GM23248 (cell line): ENCODE measurements around the gene ZNF648. TPM values are rescaled to one million over a fixed set of nuclear protein-coding genes. Genes with fewer than 3 reads are reported as not detected.

Experiments
- DNase-seq: peaks from one replicate; pipeline ENCODE4 v3.0.0-alpha.2; 2015
- H2AFZ ChIP-seq: fragments of 200-600 bp; sonication (generic); 2 replicates; pipeline ENCODE4 v1.6.1; 2016; ENCODE audit warnings: antibody characterized with exemption
- H3F3A ChIP-seq: fragments of 200-600 bp; sonication (generic); 2 replicates; pipeline ENCODE4 v1.6.1; 2016; ENCODE audit warnings: mild to moderate bottlenecking, antibody characterized with exemption, mixed run types; ENCODE audit not compliant: insufficient read depth
- H3K27ac ChIP-seq: fragments of 200-600 bp; sonication (generic); 2 replicates; pipeline ENCODE4 v1.5.1; 2016; ENCODE audit warnings: mild to moderate bottlenecking
- H3K27me3 ChIP-seq: fragments of 200-600 bp; sonication (generic); replicated peaks from 2 replicates; pipeline ENCODE4 v1.6.1; 2016; ENCODE audit warnings: mild to moderate bottlenecking; ENCODE audit not compliant: insufficient read depth
- H3K36me3 ChIP-seq: fragments of 200-600 bp; sonication (generic); 2 replicates; pipeline ENCODE4 v1.6.1; 2016; ENCODE audit warnings: low read depth, mild to moderate bottlenecking
- H3K4me1 ChIP-seq: fragments of 200-600 bp; sonication (generic); 2 replicates; pipeline ENCODE4 v1.6.1; 2016; ENCODE audit warnings: mild to moderate bottlenecking; ENCODE audit not compliant: insufficient read depth
- H3K4me2 ChIP-seq: fragments of 200-600 bp; sonication (generic); one replicate; pipeline ENCODE4 v1.6.1; 2016; ENCODE audit warnings: mild to moderate bottlenecking; ENCODE audit not compliant: unreplicated experiment
- H3K4me3 ChIP-seq: fragments of 200-600 bp; sonication (generic); 2 replicates; pipeline ENCODE4 v1.5.1; 2016; ENCODE audit warnings: mild to moderate bottlenecking
- H3K79me2 ChIP-seq: fragments of 200-600 bp; sonication (generic); 2 replicates; pipeline ENCODE4 v1.6.1; 2016; ENCODE audit warnings: mild to moderate bottlenecking; ENCODE audit not compliant: insufficient read depth
- H3K9ac ChIP-seq: fragments of 200-600 bp; sonication (generic); 2 replicates; pipeline ENCODE4 v1.6.1; 2016; ENCODE audit warnings: mild to moderate bottlenecking
- H3K9me2 ChIP-seq: fragments of 200-600 bp; sonication (generic); 2 replicates; pipeline ENCODE4 v1.6.1; 2016; ENCODE audit warnings: mixed run types, mild to moderate bottlenecking, moderate library complexity; ENCODE audit not compliant: insufficient read depth
- H3K9me3 ChIP-seq: fragments of 200-600 bp; sonication (generic); one replicate; pipeline ENCODE4 v1.6.1; 2017; ENCODE audit warnings: low read depth
- H4K20me1 ChIP-seq: fragments of 200-600 bp; sonication (generic); 2 replicates; pipeline ENCODE4 v1.6.0; 2016; ENCODE audit not compliant: insufficient read depth
- EZH2 ChIP-seq: fragments of 200-600 bp; sonication (generic); IDR thresholded peaks from 2 replicates; pipeline ENCODE4 v1.6.1; 2018; ENCODE audit warnings: antibody characterized with exemption, mild to moderate bottlenecking; ENCODE audit not compliant: insufficient read depth, poor library complexity, severe bottlenecking
- EZH2phosphoT487 ChIP-seq: fragments of 200-600 bp; sonication (generic); IDR thresholded peaks from 2 replicates; pipeline ENCODE4 v1.6.1; 2018; ENCODE audit warnings: antibody characterized with exemption, moderate library complexity, mild to moderate bottlenecking, low read depth; ENCODE audit not compliant: insufficient read depth
- WGBS, 2 experiments: methylation state at CpG; one replicate each; pipeline ENCODE4 v1.1.6; 2015 to 2017; ENCODE audit warnings: low lambda C conversion rate in 2 of 2, low coverage in 1 of 2; ENCODE audit errors: missing lambda C conversion rate in 2 of 2; 5-methylcytosine and 5-hydroxymethylcytosine counted together
- in situ Hi-C: fragments of 300-500 bp; cut with MboI; formaldehyde crosslinking; loops from 2 replicates; pipeline ENCODE4 v1.15.0; 2020
- polyA plus RNA-seq: library from polyadenylated mRNA; unstranded; fragments of >200 nt; fragmentation: Nextera tagmentation; extraction: Ambion mirVana; gene quantifications from 2 replicates; pipeline ENCODE4 v1.2.1, GENCODE V29; 2016
- total RNA-seq: library from RNA; depleted of rRNA; stranded (reverse); fragments of >200 nt; shearing (Covaris generic); gene quantifications from 2 replicates; pipeline ENCODE4 v1.2.3, GENCODE V29; 2014

The ZNF648 gene
- total and polyA plus RNA-seq, 2 experiments from 2014 or later: not detected

DNA sequence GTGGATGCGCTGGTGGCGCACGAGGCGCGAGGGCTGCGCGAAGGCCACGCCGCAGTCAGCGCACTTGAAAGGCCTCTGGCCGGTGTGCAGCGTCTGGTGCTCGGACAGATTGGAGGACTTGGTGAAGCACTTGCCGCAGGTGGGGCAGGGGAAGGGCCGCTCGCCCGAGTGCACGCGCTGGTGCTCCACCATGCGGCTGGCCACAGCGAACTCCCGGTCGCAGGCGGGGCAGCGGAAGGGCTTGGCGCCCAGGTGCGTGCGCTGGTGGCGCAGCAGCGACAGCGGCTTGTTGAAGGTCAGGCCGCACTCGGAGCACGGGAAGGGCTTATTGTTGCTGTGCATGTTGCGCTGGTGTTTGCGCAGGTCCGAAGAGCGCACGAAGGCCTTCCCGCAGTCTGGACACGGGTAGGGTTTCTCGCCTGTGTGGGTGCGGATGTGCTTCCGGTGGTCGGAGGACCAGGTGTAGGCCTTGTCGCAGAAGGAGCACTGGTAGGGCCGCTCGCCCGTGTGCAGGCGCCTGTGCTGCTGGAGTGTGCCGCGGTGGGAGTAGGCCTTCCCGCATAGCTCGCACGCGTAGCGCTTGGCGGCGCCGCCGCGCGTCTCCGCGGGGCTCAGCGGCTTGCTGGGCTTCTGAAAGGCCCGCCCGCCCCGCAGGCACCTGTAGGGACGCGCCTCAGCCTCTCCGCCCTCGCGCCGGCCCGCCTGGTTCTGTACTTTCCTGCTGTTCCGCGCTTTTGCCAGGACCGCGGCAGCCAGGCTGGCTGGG lies 4.7 kb downstream of the ZNF648 start:
- Histone ChIP-seq H3K9me2 (no peaks in the 10 kb centered on the region), H3K36me3 (no peaks in the 10 kb centered on the region), H3K4me2 (no peak overlapping the region), H3K4me1 (no peaks in the 10 kb centered on the region), H3K79me2 (no peaks in the 10 kb centered on the region), H4K20me1 (no peaks in the 10 kb centered on the region), H3K4me3 (no peak overlapping the region), H3F3A (no peaks in the 10 kb centered on the region), H3K9me3 (no peaks in the 10 kb centered on the region), H3K9ac (no peak overlapping the region), H3K27me3 (no peaks in the 10 kb centered on the region; the same call in 1 of the 2 replicates), H2AFZ (no peak overlapping the region), H3K27ac (no peak overlapping the region)
- in situ Hi-C loops: no loop called here
- no peak for TF ChIP-seq EZH2phosphoT487
- 14% methylated on average over 54 to 70 of the region's 80 CpGs for WGBS, 2 experiments
- no peak for DNase-seq

DNA sequence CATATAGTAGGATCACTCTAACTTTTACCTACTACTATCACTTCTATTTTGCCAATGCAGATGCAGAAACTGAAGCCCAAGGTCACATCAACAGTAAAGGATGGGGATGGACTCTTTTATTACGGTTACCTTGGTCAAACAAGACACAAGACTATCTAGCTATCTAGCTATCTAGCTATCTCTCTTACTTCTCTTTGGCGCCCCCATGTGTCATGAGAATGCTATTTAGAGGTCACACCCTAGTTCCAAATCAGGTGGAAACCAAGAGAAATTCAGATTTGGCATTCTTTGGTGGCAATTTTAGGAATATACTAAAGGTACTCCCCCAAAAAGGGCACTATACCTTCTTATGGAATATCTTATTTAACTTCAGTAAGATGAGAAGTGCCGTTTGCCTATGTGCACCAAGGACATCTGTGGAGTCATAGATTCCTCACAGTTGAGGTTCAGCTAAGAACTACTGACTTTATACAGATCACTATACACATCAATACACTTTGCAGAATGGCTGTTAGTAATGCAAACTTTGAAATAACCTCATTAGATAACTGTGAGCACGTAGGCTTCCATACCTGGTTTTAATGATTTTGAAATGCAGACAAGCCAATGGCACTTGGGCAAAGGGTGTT lies 6.7 kb downstream of the ZNF648 start:
- no peak overlapping the region for H3K4me3 ChIP-seq
- WGBS, 2 experiments: 18 to 20% methylated on average over 4 of the region's 4 CpGs
- no peak overlapping the region for H3K9ac ChIP-seq
- no peaks in the 10 kb centered on the region for H3K9me2 ChIP-seq
- H3K36me3 ChIP-seq: no peaks in the 10 kb centered on the region
- H3K4me2 ChIP-seq: no peak overlapping the region
- DNase-seq: peak; percentile 46
- H3K27me3 ChIP-seq: no peaks in the 10 kb centered on the region; the same call in 1 of the 2 replicates
- TF ChIP-seq EZH2 (no peak), EZH2phosphoT487 (no peak)
- in situ Hi-C loops: no loop called here
- no peaks in the 10 kb centered on the region for H3K79me2 ChIP-seq
- no peaks in the 10 kb centered on the region for H3K4me1 ChIP-seq
- H3K27ac ChIP-seq: no peak overlapping the region
- no peaks in the 10 kb centered on the region for H3F3A ChIP-seq
- no peak overlapping the region for H2AFZ ChIP-seq
- H4K20me1 ChIP-seq: no peaks in the 10 kb centered on the region
- H3K9me3 ChIP-seq: no peaks in the 10 kb centered on the region

DNA sequence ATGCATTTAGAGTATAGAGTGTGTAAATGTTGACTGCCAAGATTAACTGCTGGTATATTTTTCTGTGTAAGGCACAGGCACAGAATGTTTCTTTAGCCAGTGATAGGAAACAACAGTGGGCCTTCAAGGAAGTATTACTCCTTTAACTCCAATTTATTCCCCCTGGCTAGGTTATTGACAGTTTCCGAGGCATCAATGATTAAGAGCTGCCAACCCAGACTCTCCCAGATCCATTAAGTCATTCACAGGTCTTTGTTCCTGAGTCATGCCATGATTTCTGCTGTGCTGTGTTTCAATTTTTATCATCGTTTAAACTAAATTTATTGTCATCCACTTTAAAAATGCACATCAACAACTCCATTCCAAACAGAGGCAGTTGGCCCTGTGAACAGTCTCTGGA lies 9.2 kb downstream of the ZNF648 start:
- DNase-seq: no peak
- Histone ChIP-seq H3K4me2 (no peak overlapping the region), H3K4me1 (no peaks in the 10 kb centered on the region), H3K27ac (no peak overlapping the region), H3K4me3 (no peak overlapping the region), H2AFZ (no peak overlapping the region), H3K9ac (no peak overlapping the region), H3F3A (no peaks in the 10 kb centered on the region), H3K27me3 (no peaks in the 10 kb centered on the region; the same call in 1 of the 2 replicates), H4K20me1 (no peaks in the 10 kb centered on the region), H3K36me3 (no peaks in the 10 kb centered on the region), H3K9me2 (no peaks in the 10 kb centered on the region), H3K9me3 (no peaks in the 10 kb centered on the region), H3K79me2 (no peaks in the 10 kb centered on the region)
- 49 to 52% methylated on average over 2 of the region's 2 CpGs for WGBS, 2 experiments
- in situ Hi-C loops: no loop called here
- no peak for TF ChIP-seq EZH2phosphoT487
- no peak for TF ChIP-seq EZH2

DNA sequence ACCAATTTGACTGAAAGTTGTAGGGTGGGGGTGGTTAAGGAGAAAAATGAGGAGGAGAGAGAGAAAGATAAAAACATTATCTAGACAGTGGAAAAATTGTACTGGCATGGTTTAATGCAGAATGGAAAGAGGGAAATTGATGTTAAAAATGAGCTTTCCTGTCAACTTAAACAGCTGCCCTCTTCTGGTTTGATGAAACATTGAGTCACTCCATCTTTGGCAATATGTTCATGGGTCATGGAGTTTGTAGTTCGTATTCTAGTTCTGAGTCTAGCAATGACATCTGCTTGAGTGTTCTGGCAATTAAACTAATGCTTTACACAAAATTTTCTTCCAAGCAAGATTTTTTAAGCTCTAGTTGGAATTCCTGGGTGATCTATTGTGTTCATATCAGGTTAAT lies 9.6 kb downstream of the ZNF648 start:
- H4K20me1 ChIP-seq: no peaks in the 10 kb centered on the region
- no peaks in the 10 kb centered on the region for H3K36me3 ChIP-seq
- H2AFZ ChIP-seq: no peak overlapping the region
- H3K4me1 ChIP-seq: no peaks in the 10 kb centered on the region
- no peaks in the 10 kb centered on the region; the same call in 1 of the 2 replicates for H3K27me3 ChIP-seq
- DNase-seq: peak; percentile 31
- no peak overlapping the region for H3K9ac ChIP-seq
- H3K27ac ChIP-seq: no peak overlapping the region
- WGBS, 2 experiments: 0 to 5% methylated on average over 1 of the region's 1 CpG
- H3K9me3 ChIP-seq: no peaks in the 10 kb centered on the region
- no peaks in the 10 kb centered on the region for H3K9me2 ChIP-seq
- no peak for TF ChIP-seq EZH2phosphoT487
- H3K4me3 ChIP-seq: no peak overlapping the region
- no peak overlapping the region for H3K4me2 ChIP-seq
- in situ Hi-C loops: no loop called here
- H3F3A ChIP-seq: no peaks in the 10 kb centered on the region
- H3K79me2 ChIP-seq: no peaks in the 10 kb centered on the region
